ENCODE results near the gene GFI1.

- TF ChIP-seq POLR2A (IDR thresholded peaks at IDR 0.05) (no peak), CTCF (IDR thresholded peaks at IDR 0.05) (no peak)
Observed at GRCh38 chr1:92475029-92475428, 11.7 kb downstream of the GFI1 start.

Data from tibial nerve (tissue), 3 donors.